Neural cell (in vitro differentiated cells): ENCODE results near the gene EDAR. TPM values are rescaled to one million over a fixed set of nuclear protein-coding genes. Genes with fewer than 3 reads are reported as not detected.

ENCODE experiments used
- H2AFZ ChIP-seq: fragments of 200-600, 300-800 bp; sonication (generic), shearing (Covaris generic); 2 replicates; pipeline ENCODE4 v1.6.0; 2014; ENCODE audit warnings: low read depth, mild to moderate bottlenecking, antibody characterized with exemption, low read length, moderate library complexity
- H3F3A ChIP-seq: fragments of 200-600 bp; shearing (Covaris generic); 2 replicates; pipeline ENCODE4 v1.6.1; 2016; ENCODE audit warnings: mild to moderate bottlenecking, moderate library complexity, mixed read lengths, antibody characterized with exemption, low read length; ENCODE audit not compliant: insufficient read depth, poor library complexity, severe bottlenecking
- H3K27ac ChIP-seq: fragments of 200-600, 300-800 bp; sonication (generic), shearing (Covaris generic); 2 replicates; pipeline ENCODE4 v1.5.1; 2014; ENCODE audit warnings: mild to moderate bottlenecking, low read length, moderate library complexity
- H3K27me3 ChIP-seq: fragments of 300-800, 200-600 bp; sonication (generic), shearing (Covaris generic); 2 replicates; pipeline ENCODE4 v1.6.0; 2014; ENCODE audit warnings: mild to moderate bottlenecking, low read depth, low read length, moderate library complexity; ENCODE audit not compliant: insufficient read depth
- H3K36me3 ChIP-seq: fragments of 300-800, 200-600 bp; sonication (generic), shearing (Covaris generic); 2 replicates; pipeline ENCODE4 v1.5.1; 2014; ENCODE audit warnings: mild to moderate bottlenecking, antibody characterized with exemption, low read length, moderate library complexity; ENCODE audit not compliant: insufficient read depth
- H3K4me2 ChIP-seq: fragments of 300-800, 200-600 bp; sonication (generic), shearing (Covaris generic); 2 replicates; pipeline ENCODE4 v1.6.0; 2014; ENCODE audit warnings: mild to moderate bottlenecking, low read length
- H3K4me3 ChIP-seq: fragments of 300-800, 200-600 bp; sonication (generic), shearing (Covaris generic); 2 replicates; pipeline ENCODE4 v1.5.1; 2014; ENCODE audit warnings: mild to moderate bottlenecking, low read length, moderate library complexity
- H3K79me2 ChIP-seq: fragments of 200-600 bp; shearing (Covaris generic); replicated peaks from 2 replicates; pipeline ENCODE4 v1.6.0; 2014; ENCODE audit warnings: mild to moderate bottlenecking, low read length, moderate library complexity; ENCODE audit not compliant: insufficient read depth
- H3K9ac ChIP-seq: fragments of 300-800, 200-600 bp; sonication (generic), shearing (Covaris generic); 2 replicates; pipeline ENCODE4 v1.6.1; 2016; ENCODE audit warnings: mild to moderate bottlenecking, low read length, mixed read lengths
- H3K9me2 ChIP-seq: fragments of 200-600 bp; shearing (Covaris generic); 2 replicates; pipeline ENCODE4 v1.6.1; 2016; ENCODE audit warnings: mild to moderate bottlenecking, low read length, mixed read lengths; ENCODE audit not compliant: insufficient read depth
- H3K9me3 ChIP-seq: fragments of 200-600, 300-800 bp; sonication (generic), shearing (Covaris generic); 2 replicates; pipeline ENCODE4 v1.6.1; 2016; ENCODE audit warnings: mild to moderate bottlenecking, mixed run types, low read length, moderate library complexity, mixed read lengths
- H4K20me1 ChIP-seq: fragments of 200-600 bp; shearing (Covaris generic); 2 replicates; pipeline ENCODE4 v1.6.1; 2016; ENCODE audit warnings: mild to moderate bottlenecking, mixed run types; ENCODE audit not compliant: insufficient read depth
- CTCF ChIP-seq: fragments of 450-650 bp; IDR thresholded peaks from 2 replicates; pipeline ENCODE4 v1.5.1; 2014; ENCODE audit warnings: antibody characterized with exemption, mild to moderate bottlenecking, moderate library complexity; ENCODE audit not compliant: poor library complexity, severe bottlenecking
- EP300 ChIP-seq: fragments of 450-650 bp; conservative IDR thresholded peaks from 2 replicates; pipeline ENCODE4 v1.6.1; 2014; ENCODE audit warnings: antibody characterized with exemption, mild to moderate bottlenecking, moderate library complexity; ENCODE audit not compliant: poor library complexity, severe bottlenecking
- MXI1 ChIP-seq: fragments of 450-650 bp; conservative IDR thresholded peaks from 2 replicates; pipeline ENCODE4 v1.6.1; 2014; ENCODE audit warnings: antibody characterized with exemption, mild to moderate bottlenecking; ENCODE audit not compliant: poor library complexity, severe bottlenecking
- POLR2AphosphoS5 ChIP-seq: IDR thresholded peaks from 2 replicates; pipeline ENCODE4 v1.6.1; 2012
- RAD21 ChIP-seq: fragments of 450-650 bp; conservative IDR thresholded peaks from 2 replicates; pipeline ENCODE4 v1.6.1; 2014; ENCODE audit warnings: antibody characterized with exemption, mild to moderate bottlenecking, moderate library complexity
- REST ChIP-seq: IDR thresholded peaks from 2 replicates; pipeline ENCODE4 v1.6.1; 2012; ENCODE audit warnings: borderline replicate concordance
- SMC3 ChIP-seq: fragments of 450-650 bp; conservative IDR thresholded peaks from 2 replicates; pipeline ENCODE4 v1.6.1; 2014; ENCODE audit warnings: antibody characterized with exemption, mild to moderate bottlenecking, moderate library complexity; ENCODE audit not compliant: poor library complexity
- TAF1 ChIP-seq: IDR thresholded peaks from 2 replicates; pipeline ENCODE4 v1.6.1; 2012; ENCODE audit warnings: low read depth
- polyA plus RNA-seq: library from polyadenylated mRNA; depleted of rRNA; stranded (reverse); fragments of >200 nt; gene quantifications from 2 replicates; pipeline ENCODE4 v1.2.3, GENCODE V29; 2014

EDAR gene
- polyA plus RNA-seq, 1 donor from 2014 or later: not detected

GRCh38 chr2:108998911-108999310, 9.9 kb upstream of the EDAR start:
- Histone ChIP-seq H3K79me2 (no peaks in the 10 kb centered on the region), H3K27ac (no peak overlapping the region), H3K9me2 (no peaks in the 10 kb centered on the region), H3K27me3 (no peaks in the 10 kb centered on the region), H3K9ac (no peak overlapping the region), H4K20me1 (no peaks in the 10 kb centered on the region), H3K9me3 (no peaks in the 10 kb centered on the region), H3K4me3 (no peak overlapping the region), H2AFZ (no peak overlapping the region), H3K4me2 (no peak overlapping the region), H3K36me3 (no peaks in the 10 kb centered on the region), H3F3A (no peaks in the 10 kb centered on the region)
- TF ChIP-seq EP300 (no peak), RAD21 (no peak), TAF1 (no peak), REST (no peak), POLR2AphosphoS5 (no peak), SMC3 (no peak), MXI1 (no peak)

- Histone ChIP-seq H3K4me2 (no peak overlapping the region), H3F3A (no peaks in the 10 kb centered on the region), H3K36me3 (no peaks in the 10 kb centered on the region), H4K20me1 (no peaks in the 10 kb centered on the region), H3K27me3 (no peaks in the 10 kb centered on the region), H3K9ac (no peak overlapping the region), H2AFZ (no peak overlapping the region), H3K27ac (no peak overlapping the region), H3K9me2 (no peaks in the 10 kb centered on the region), H3K79me2 (no peaks in the 10 kb centered on the region), H3K4me3 (no peak overlapping the region), H3K9me3 (no peaks in the 10 kb centered on the region)
- no peak for TF ChIP-seq POLR2AphosphoS5
Measured at GRCh38 chr2:108994178-108994577, 5.2 kb upstream of the EDAR start.

- no peak overlapping the region for H3K4me2 ChIP-seq
- no peaks in the 10 kb centered on the region for H4K20me1 ChIP-seq
- H3K9me2 ChIP-seq: no peaks in the 10 kb centered on the region
- no peaks in the 10 kb centered on the region for H3K79me2 ChIP-seq
- H3K36me3 ChIP-seq: no peaks in the 10 kb centered on the region
- TF ChIP-seq CTCF (no peak), RAD21 (no peak)
- H2AFZ ChIP-seq: no peak overlapping the region
- H3K9me3 ChIP-seq: no peaks in the 10 kb centered on the region
- H3K4me3 ChIP-seq: no peak overlapping the region
- H3K27me3 ChIP-seq: no peaks in the 10 kb centered on the region
- H3F3A ChIP-seq: no peaks in the 10 kb centered on the region
- H3K27ac ChIP-seq: no peak overlapping the region
- H3K9ac ChIP-seq: no peak overlapping the region
Measured at GRCh38 chr2:108993095-108993937, 4.3 kb upstream of the EDAR start.
